ENCODE measurements around the gene NFE2L1. TPM values are rescaled to one million over a fixed set of nuclear protein-coding genes. Genes with fewer than 3 reads are reported as not detected.

The NFE2L1 gene
- total RNA-seq, 1 experiment from 2014 or later = 161 TPM

DNA sequence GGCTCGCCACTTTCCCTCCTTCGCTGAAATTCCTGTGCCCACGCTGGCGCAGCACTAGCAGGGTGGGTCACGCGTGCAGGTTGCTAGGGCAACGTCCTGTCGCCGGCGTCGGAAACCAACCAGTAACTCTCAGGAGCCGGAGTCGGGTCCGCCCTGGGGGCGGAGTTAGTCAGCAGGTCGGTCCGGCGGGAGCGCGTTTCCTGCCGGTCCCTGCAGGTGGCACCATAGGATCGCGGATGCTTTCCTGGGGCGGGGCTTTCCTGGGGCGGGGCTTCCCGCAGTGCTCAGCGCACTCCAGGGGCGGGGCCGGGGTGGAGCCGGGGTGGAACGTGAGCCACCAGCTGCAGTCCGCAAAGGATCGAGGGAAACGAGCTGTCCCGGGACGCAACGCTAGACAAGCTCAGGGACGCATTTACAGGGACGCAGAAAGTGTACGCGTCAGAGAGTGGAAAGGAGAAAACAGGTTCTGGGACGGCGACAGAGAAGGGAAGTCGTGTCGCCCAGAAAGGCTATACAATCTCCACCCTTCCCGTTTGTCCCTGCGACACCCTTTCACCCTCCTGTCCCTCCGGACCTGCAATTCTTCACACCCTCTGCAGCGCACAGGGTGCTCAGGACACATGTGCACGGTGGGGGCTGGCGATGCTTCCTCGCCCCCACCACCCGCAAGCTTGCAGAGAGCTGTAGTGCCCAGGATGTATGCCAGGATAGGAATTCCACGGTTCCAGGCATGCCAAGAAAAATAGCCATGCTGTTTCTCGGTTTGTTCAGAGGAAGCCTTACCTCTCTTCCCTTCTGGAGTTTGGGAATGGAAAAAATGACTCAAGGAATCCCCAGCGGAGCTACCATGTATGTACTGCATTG lies 22.9 kb upstream of the NFE2L1 start:
- H3K9me3 Mint-ChIP-seq = no peaks in the 10 kb centered on the region; a peak in 1 of 5 replicates
- H3K36me3 Mint-ChIP-seq (ENCODE audit: insufficient read depth in 1 of 3, low read depth in 3 of 3) = no peaks in the 10 kb centered on the region
- no peak overlapping the region for H2BK120ac ChIP-seq (ENCODE audit: low read depth, low read length, poor library complexity, severe bottlenecking)
- H2BK15ac ChIP-seq (ENCODE audit: low read depth, low read length) = no peak overlapping the region
- TF ChIP-seq CTCF (conservative IDR thresholded peaks at IDR 0.05) = peak; percentile 82
- H2AFZ ChIP-seq (ENCODE audit: low read length) = no peak overlapping the region
- no peak overlapping the region; a peak in 1 of 7 replicates for H3K27ac Mint-ChIP-seq
- peaks cover 45% of the 10 kb centered on the region for H3K27me3 Mint-ChIP-seq (ENCODE audit: low read depth)
- WGBS (ENCODE audit: extremely low coverage, insufficient read length, low lambda C conversion rate) = no CpG with 5 or more reads among the region's 56 CpGs
- peak overlapping the region; percentile 58 to 79 for H3K4me3 Mint-ChIP-seq
- no peak overlapping the region for H3K23ac ChIP-seq (ENCODE audit: insufficient read length, low read depth, low read length)
- no peaks in the 10 kb centered on the region for H3K79me1 ChIP-seq (ENCODE audit: insufficient read depth, low read depth, low read length, poor library complexity, severe bottlenecking)
- peaks cover 19% of the 10 kb centered on the region for H3K23me2 ChIP-seq (ENCODE audit: insufficient read length, low read depth, low read length, poor library complexity, severe bottlenecking)
- H3K56ac ChIP-seq (ENCODE audit: insufficient read length, low read depth, low read length) = no peak overlapping the region
- no peak overlapping the region for H2BK12ac ChIP-seq (ENCODE audit: insufficient read length, low read depth, low read length)
- H3K27me3 ChIP-seq (ENCODE audit: insufficient read depth, low read length) = peaks cover 2% of the 10 kb centered on the region; the same call in 1 of the 2 replicates
- H3K27ac ChIP-seq (ENCODE audit: insufficient read length, low read depth, low read length) = no peak overlapping the region
- no peaks in the 10 kb centered on the region for H3K4me1 ChIP-seq (ENCODE audit: insufficient read depth, low read length)
- no peak overlapping the region for H3K4ac ChIP-seq (ENCODE audit: low read depth, low read length)
- no peaks in the 10 kb centered on the region for H3K79me2 ChIP-seq (ENCODE audit: insufficient read depth, low read length)
- H3T11ph ChIP-seq (ENCODE audit: low read length) = no peak overlapping the region
- H2BK20ac ChIP-seq (ENCODE audit: low read depth, low read length, poor library complexity, severe bottlenecking) = no peak overlapping the region
- H3K9ac ChIP-seq (ENCODE audit: extremely low read depth, insufficient read length, low read length) = no peak overlapping the region
- H2AK5ac ChIP-seq (ENCODE audit: insufficient read length, low read length) = no peak overlapping the region
- DNase-seq = peak; percentile 98
- no peak overlapping the region for H3K14ac ChIP-seq (ENCODE audit: insufficient read depth, low read length)
- no peak overlapping the region for H3K18ac ChIP-seq (ENCODE audit: insufficient read length, low read depth, low read length)
- H2BK5ac ChIP-seq (ENCODE audit: insufficient read length, low read length) = no peak overlapping the region
- no peaks in the 10 kb centered on the region for H4K20me1 ChIP-seq (ENCODE audit: control insufficient read depth, insufficient read depth, insufficient read length)
- H3K9me3 ChIP-seq (ENCODE audit: control insufficient read depth, low read depth, low read length) = no peaks in the 10 kb centered on the region
- H4K5ac ChIP-seq (ENCODE audit: insufficient read length, low read depth, low read length) = no peak overlapping the region
- no peak overlapping the region for H4K8ac ChIP-seq (replicated peaks; ENCODE audit: insufficient read length, low read depth, low read length)
- H3K4me1 Mint-ChIP-seq = peaks cover 28 to 32% of the 10 kb centered on the region in 2 experiments
- H3K4me2 ChIP-seq (ENCODE audit: insufficient read depth, insufficient read length, low read length) = peak overlapping the region; percentile 80
- no peak overlapping the region for H4K91ac ChIP-seq (ENCODE audit: insufficient read length, low read depth, low read length)

All from H9 (cell line).